ENCODE measurements around the gene ZMYND10. TPM values are rescaled to one million over a fixed set of nuclear protein-coding genes. Genes with fewer than 3 reads are reported as not detected.

ZMYND10 gene
- total RNA-seq, 1 donor from 2014 or later, result 0.86 TPM

DNA sequence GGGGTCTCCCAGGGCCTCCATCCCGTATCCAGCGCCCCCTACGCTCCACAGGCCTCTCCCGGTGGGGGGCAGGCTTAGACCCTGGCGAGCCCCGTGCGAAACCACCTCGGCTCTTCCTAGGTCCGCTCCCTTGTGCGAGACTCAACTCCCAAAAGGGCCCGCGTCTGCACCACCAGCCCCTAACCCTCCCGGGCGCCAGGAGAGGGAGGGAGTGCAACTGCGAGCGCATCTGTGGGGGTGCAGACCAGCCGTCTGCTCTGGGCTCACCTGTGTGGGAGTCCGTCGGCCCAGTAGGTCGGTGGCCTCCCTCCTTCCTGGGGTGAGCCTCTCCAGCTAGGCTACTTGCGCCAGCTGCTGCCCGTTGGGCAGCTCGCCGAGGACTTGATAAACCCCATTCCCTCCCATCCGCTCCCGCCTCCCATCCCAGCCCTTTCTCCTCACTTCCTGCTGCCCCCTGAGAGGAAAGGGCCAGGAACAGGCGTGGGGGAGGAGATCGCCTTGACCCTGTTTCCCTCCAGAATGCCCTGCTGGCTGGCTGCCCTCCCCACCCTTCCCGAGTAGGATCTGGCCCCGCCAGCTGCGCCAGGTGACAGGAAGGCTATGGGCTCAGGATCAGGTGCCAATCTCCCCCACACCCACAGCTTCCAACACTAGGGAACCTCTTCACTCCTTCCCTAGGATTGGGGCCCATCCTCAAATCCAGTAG, 23.0 kb downstream of the ZMYND10 start, which contains the start of gene HYAL2:
Gene HYAL2, minus strand, starts transcription at position 360 of the 706 bp plus-strand sequence. CDS start 2,256 bp downstream, outside the sequence.
- no peaks in the 10 kb centered on the region for H3K9me3 Mint-ChIP-seq (ENCODE audit: low read depth)
- peak within 1 kb of the TSS; percentile 82 for H3K4me3 Mint-ChIP-seq (ENCODE audit: low read depth)
- H3K27ac Mint-ChIP-seq, result peak within 1 kb of the TSS; percentile 100
- peaks cover 30% of the 10 kb centered on the region for H3K4me1 Mint-ChIP-seq (ENCODE audit: low read depth)
- H3K36me3 Mint-ChIP-seq (ENCODE audit: insufficient read depth), result peaks cover 15% of the 10 kb centered on the region
- TF ChIP-seq CTCF (IDR thresholded peaks at IDR 0.05; ENCODE audit: unreplicated experiment), result no peak
- H3K27me3 Mint-ChIP-seq, result no peaks in the 10 kb centered on the region
- DNase-seq (ENCODE audit: low spot score, unreplicated experiment), result no peak

GRCh38 chr3:50322115-50322385, 23.5 kb downstream of the ZMYND10 start:
- no peak for TF ChIP-seq CTCF (IDR thresholded peaks at IDR 0.05; ENCODE audit: unreplicated experiment)

GRCh38 chr3:50321336-50322114, 24.0 kb downstream of the ZMYND10 start:
- H3K4me1 Mint-ChIP-seq (ENCODE audit: low read depth), result peaks cover 29% of the 10 kb centered on the region
- no peaks in the 10 kb centered on the region for H3K27me3 Mint-ChIP-seq
- DNase-seq (ENCODE audit: low spot score, unreplicated experiment), result peak; percentile 77
- TF ChIP-seq CTCF (IDR thresholded peaks at IDR 0.05; ENCODE audit: unreplicated experiment), result peak; percentile 69
- H3K27ac Mint-ChIP-seq, result peak overlapping the region; percentile 100
- H3K4me3 Mint-ChIP-seq (ENCODE audit: low read depth), result peak overlapping the region; percentile 82
- H3K36me3 Mint-ChIP-seq (ENCODE audit: insufficient read depth), result peaks cover 17% of the 10 kb centered on the region
- H3K9me3 Mint-ChIP-seq (ENCODE audit: low read depth), result no peaks in the 10 kb centered on the region

More at GRCh38 chr3:50322115-50322385, 23.5 kb downstream of the ZMYND10 start:
- Mint-ChIP-seq H3K4me1 (ENCODE audit: low read depth) (peaks cover 30% of the 10 kb centered on the region), H3K9me3 (ENCODE audit: low read depth) (no peaks in the 10 kb centered on the region), H3K27me3 (no peaks in the 10 kb centered on the region), H3K27ac (peak overlapping the region; percentile 100), H3K36me3 (ENCODE audit: insufficient read depth) (peaks cover 15% of the 10 kb centered on the region), H3K4me3 (ENCODE audit: low read depth) (peak overlapping the region; percentile 82)
- no peak for DNase-seq (ENCODE audit: low spot score, unreplicated experiment)

- DNase-seq (ENCODE audit: low spot score, unreplicated experiment), result peak; percentile 73
- Mint-ChIP-seq H3K36me3 (ENCODE audit: insufficient read depth) (peaks cover 20% of the 10 kb centered on the region), H3K9me3 (ENCODE audit: low read depth) (no peaks in the 10 kb centered on the region), H3K27me3 (no peaks in the 10 kb centered on the region), H3K27ac (peak overlapping the region; percentile 97), H3K4me1 (ENCODE audit: low read depth) (peaks cover 32% of the 10 kb centered on the region), H3K4me3 (ENCODE audit: low read depth) (peak overlapping the region; percentile 90)
- TF ChIP-seq CTCF (IDR thresholded peaks at IDR 0.05; ENCODE audit: unreplicated experiment), result no peak
These were observed 24.6 kb downstream of the ZMYND10 start for GRCh38 chr3:50320853-50321335.

- TF ChIP-seq CTCF (IDR thresholded peaks at IDR 0.05; ENCODE audit: unreplicated experiment), result no peak
- Mint-ChIP-seq H3K27ac (peak overlapping the region; percentile 97), H3K4me3 (ENCODE audit: low read depth) (peak overlapping the region; percentile 90), H3K4me1 (ENCODE audit: low read depth) (peaks cover 33% of the 10 kb centered on the region), H3K27me3 (no peaks in the 10 kb centered on the region), H3K9me3 (ENCODE audit: low read depth) (no peaks in the 10 kb centered on the region), H3K36me3 (ENCODE audit: insufficient read depth) (peaks cover 23% of the 10 kb centered on the region)
- no peak for DNase-seq (ENCODE audit: low spot score, unreplicated experiment)
These were observed 25.5 kb downstream of the ZMYND10 start for GRCh38 chr3:50319894-50320625.
